Activated T-cell treated with anti-CD3 and anti-CD28 coated beads for 48 hours (primary cell): Measurements from ENCODE around the gene EEFSEC.

Source experiments
- DNase-seq: peaks from one replicate; pipeline ENCODE4 v3.0.0-alpha.2; 2020; ENCODE audit warnings: low read depth

The EEFSEC gene

DNA sequence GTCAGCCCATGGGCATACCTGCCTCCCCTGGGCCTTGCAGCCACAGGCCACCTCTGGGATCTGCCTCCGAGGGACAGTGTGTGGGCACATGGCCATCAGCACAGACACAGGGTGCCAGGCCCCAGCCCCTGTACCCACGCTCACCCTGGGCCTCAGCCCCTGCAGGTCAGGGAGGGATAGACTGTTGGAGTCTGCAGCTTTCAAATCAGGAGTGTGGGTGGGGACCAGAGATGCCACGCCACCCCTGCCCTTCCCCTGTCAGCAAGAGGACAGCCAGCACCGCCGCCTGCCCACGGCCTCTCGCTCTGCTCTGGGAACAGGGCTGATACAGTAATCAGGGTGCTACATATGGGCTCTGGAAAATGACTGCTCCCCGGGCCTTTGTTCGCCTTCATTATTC is 240.8 kb downstream of the EEFSEC start:
- DNase-seq = no peak

DNA sequence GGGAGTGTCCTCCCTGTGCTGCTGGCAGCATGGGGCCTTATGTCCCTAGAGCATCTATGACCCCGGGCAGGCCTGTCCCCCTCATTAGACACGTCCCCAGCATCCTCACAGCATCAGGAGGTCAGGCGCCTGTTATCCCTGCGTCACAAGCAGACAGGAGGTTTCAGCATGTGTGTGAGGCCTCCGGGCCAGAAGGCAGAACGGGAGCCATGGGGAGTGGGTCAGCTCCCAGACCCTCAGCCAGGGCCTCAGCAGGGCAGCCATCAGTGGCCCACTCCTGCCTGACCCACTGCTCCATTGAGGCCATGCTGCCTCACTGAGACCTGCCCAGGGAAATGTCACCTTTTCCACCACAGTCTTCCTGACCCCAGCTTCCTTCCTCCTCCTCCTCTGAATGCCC is 241.8 kb downstream of the EEFSEC start:
- no peak for DNase-seq

DNA sequence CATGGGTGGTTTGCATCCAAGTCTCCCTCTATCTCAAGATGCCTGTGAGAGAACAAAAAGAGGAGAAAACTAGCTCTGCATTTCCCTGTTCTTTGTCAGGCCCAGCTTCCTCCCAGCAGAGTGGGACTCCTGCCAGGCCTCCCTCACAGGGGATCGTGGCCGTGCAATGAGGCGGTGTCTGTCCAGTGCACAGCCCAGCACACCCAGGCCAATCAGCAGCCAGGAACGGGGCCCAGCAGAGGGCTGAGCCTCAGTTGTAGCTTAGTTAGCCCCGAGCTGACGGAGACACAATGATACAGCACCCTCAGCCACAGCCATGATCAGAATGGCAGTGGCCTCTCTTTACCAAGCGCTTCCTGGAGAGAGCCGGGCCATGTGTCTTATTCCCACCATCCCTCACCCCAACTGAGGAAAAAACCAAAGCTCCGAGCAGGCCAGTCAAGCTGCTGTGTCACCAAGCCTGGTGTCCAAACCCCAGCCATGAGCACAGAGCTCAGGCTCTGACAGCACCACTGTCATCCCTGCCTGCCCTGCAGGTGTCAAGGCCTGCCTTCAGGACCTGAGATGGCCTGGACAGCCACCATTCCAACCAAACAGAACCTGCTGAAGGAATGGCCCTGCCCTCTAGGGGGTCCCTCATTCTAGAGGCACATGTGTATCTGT is 242.3 kb downstream of the EEFSEC start:
- DNase-seq = no peak

DNA sequence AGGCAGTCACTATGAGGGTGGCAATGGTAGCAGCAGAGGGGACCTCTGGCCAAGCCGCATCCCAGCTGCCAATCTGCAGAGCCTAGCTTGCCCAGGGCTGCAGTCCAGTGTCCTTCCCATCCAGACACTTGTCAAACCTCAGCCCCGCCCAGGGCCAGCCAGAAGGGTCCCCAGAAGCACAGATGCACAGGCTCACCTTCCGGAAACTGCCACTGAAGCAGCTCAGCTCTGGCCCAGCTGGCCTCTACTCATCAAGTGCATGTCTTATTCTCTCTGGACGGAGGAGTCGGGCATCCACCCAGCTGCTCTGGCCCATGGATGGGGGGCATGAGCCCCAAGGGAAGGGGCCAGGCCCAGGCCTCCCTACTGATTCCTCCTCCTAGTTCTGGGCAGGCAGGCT is 244.2 kb downstream of the EEFSEC start:
- no peak for DNase-seq

DNA sequence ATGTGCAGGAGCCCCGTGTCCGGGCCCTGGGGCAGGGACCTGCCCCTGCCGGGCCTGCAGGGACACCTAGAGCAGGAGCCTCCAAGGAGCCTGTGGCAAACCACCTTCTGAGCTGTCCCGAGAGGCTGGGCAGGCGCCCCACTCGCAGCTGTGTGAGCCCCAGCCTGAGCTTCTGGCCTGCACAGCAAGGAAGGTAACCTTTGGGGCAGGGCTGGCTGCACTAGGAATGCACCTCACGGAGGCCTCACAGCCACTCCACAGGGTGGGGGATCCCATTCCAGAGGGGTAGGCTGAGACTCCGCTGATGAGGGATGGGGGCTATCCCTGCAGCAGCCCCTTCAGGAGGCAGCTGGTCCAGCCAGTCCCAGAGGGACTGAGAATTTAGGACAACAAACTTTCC is 245.3 kb downstream of the EEFSEC start:
- no peak for DNase-seq

DNA sequence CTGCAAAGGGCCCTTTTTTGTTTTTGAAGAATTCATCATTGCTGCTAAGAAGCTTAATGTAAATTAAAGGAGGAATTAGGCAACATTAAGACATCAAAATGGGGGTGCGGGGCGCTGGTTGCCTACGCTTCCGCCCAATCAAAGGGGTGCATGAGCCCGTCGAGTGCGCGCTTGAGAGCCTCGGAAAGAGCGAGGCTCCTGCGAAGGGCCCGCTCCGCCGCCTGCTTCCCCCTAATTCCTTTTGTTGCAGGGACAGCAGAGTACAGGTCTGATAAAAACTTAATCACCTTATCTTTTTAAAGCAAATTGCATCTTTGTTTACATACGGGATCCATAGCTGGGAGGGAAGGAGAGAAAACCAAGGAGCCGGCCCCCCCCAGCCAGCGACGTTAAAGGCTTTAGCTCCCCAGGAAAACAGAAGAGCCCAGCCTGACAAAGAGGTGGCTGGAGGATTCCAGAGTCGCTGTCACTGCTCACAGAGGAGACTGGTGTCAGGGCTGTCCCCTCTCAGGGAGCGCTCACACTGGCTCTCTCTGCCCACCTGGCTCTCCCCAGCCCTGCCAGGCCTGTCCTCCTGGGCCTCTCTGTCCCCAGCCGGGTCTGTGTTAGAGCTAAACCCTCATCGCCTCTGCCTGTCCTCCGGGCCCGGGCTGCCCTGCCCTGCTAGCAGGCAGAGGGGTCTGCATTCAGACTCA is 246.1 kb downstream of the EEFSEC start:
- DNase-seq = no peak

DNA sequence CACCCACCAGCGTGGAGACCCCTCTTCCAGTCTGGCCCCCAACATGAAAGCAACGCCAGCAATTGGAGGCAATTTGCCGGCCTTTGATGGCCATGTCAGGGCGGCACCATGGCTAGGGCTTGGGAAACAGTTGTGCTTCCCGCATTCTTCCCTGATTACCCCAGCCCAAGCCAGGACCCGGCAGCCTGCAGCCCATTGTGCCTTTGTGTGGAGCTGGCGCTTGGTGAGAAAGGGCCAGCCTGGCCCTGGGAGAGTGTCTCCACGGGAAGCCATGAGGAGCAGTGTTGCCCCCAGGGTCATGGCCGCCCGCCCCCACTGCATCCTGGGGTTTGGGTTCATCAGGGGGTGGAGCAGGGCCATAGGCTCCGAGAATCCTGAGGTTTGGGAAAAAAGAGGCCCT is 247.4 kb downstream of the EEFSEC start:
- no peak for DNase-seq

DNA sequence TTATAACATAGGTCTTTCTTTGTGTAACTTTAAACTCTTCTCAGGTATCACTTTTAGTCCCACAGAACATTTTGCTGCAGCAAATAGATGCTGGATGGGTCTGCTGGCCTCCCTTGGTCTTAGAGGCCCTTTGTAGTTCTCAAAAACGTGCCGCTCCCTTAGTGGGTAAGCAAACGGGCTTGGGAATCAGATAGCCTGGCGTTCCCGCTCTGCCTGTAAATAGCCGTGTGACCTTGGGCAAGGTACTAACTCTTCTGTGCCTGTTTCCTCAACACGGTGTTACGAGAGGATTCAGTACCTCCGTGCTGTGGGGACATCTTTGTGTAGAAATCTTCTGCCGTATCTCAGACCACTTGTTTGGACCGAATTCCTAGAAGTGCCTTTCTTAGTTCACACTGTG is 249.0 kb downstream of the EEFSEC start:
- no peak for DNase-seq

DNA sequence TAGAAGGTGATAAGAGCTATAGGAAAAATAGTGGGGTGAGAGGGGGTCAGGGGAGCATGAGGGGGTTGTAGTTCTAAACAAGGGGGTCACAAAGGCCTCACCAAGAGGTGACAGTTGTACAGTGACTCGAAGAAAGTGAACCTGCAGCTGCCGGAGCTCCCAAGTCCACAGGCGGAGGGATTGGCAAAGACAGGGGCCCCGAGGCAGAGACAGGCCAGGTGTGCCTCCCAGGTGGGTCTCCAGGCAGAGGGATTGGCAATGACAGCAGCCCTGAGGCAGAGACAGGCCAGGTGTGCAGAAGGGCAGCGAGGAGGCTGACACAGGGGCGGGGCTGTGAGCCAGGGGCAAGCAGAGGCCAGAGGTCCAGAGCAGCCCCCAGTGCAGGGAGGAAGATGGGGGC is 249.7 kb downstream of the EEFSEC start:
- no peak for DNase-seq

DNA sequence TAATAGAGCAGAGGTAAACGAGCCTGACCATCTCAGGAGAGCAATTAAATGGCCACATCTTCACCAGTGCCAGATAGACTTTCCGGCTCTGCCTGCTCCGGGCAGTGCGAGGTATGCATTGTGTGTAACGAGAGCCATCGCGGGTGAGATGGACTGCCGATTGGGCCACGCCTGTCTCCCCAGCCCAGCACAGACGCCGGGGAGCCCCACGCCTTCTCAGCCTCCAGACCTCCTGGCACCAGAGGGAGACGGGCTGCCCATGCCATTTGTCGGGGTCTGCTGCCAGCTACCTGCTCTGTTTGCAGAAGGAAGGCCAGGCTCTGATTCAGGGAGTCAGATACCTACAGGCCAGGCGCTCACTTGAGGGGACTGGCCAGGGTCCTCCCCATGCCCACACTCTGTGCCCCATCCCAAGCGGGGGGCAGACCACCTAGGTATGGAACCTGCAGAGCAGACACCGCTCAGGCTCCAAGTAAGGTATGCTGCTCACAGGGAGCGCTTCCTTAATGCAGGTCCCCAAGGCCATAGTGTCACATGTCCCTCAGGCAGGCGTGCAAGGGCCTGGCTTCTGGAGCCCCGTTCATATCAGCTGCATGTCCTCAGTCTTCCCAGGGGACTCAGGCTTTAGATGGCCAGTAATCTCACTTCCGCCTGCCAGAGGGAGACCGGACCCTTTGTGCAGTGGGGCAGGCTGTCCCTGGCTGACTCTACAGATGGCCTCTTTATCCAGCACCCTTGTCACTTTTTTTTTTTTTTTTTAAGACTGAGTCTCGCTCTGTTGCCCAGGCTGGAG is 251.2 kb downstream of the EEFSEC start:
- no peak for DNase-seq

DNA sequence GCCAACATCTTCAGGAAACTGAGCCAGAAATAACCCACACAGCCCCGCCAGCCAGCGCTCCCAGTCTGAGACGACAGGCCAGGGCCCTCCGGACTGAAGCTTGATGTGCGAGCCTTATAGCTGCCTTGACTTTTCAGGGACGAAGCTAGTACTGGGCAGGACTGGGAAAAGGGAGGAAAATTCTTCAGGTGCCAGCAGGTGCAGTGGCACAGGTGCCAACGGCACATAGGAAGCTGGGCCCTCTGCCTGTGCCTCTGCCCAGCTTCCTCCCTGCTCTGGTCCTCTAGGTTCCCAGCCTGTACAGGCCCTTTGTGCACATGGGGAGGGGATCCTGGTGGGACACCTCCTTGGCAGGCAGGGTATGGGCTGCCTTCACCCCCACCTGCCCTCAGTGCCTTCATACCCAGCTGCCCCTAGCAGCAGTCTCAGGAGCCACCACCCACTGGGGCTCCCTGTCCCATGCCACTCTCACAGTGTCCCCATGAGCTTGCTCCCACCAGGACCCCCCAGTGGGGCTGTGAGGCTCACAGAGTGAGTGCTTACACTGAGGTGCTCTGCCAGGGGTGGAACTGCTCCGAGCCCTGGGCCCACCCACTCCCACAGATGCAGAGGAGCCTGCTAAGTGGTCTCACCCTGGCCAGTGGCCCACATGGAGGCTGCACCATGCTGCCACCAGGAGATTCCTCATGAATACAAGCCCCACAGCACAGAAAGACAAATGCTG is 252.4 kb downstream of the EEFSEC start:
- DNase-seq = no peak

DNA sequence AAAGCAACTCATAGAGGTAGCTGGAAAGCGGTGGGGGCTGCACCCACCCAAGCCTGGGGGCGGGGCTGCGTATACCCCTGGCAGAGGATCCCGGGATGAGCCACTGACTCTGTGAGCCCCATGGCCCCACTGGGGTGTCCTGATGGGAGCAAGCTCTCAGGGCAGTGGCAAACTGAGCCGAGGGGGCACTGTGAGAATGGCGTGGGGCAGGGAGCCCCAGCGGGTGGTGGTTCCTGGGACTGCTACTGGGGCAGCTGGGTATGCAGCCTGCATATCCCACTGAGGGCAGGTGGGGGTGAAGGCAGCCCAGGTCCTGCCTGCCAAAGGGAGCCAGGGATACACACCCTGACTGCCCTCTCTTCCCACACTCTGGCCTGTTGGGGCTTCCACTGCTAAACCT is 254.0 kb downstream of the EEFSEC start:
- DNase-seq = no peak

DNA sequence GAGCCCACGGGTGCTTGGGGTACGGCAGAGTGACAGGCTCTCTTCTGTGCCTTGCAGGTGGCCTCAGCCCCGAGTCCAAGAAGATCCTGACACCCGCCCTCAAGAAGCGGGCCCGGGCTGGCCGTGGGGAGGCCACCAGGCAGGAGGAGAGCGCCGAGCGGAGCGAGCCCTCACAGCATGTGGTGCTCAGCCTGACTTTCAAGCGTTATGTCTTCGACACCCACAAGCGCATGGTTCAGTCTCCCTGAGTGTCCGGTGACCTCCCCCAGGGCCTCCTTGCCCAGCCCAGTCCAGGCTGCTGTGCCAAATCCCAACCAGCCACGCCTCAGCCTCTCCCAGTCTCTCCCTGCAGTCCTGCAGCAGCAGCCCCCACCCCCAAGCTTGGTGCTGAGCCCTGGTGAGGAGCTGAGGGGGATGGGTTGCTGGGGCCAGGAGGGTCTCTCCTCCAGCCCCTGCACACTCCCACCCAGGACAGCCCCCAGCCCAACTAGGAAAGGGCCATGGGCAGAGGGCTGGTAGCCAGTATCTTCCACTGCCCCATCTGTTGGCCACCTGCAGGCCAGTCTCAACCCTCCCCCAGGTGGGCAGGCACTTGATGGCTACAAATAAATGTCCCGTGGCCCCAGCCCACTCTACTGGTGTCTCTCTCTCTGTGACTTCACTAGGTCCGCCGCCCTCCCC is 254.9 kb downstream of the EEFSEC start:
- DNase-seq = no peak

DNA sequence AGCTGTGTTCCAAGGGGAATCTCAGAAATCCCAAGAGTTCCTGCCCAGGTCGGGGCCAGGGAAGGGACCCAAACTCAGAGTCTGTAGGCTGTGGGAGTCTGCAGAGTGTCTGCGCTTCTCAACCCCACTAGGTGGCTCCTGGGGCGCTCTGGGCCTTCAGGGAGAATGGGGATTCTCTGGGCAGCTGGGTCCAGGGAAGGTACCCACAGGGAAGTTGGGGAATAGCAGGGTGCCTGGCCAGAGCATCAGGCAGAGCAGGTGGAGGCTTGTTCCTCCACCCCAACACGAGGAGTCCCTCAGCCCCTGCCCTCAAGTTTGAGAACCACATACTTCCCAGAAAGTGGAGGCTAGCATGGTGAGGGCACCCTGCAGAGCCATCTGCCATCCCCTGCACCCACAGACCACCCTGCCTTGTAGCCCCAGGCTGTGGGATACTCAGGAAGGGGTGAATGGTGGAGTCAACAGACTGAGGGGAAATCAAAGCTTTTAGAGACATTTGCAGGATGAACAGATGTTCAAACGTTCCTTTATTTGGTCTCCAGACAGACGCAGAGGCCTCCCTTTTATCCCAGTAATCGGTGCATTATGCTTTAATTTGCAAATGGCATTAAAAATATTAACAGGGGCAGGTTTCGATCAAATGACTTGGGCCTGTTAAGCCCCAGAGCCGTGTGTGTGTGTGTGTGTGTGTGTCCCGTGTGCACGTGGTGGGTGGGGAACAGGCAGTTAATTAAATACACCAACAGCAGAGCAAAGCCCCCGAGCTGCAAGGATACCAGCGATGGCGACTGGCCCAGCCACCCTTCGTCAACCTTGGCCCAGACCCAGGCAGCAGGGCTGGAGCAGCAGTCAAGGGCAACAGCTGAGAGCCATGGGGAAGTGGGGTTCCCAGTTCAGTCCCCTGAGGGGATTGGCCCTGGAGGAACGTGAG is 255.7 kb downstream of the EEFSEC start:
- DNase-seq = no peak

DNA sequence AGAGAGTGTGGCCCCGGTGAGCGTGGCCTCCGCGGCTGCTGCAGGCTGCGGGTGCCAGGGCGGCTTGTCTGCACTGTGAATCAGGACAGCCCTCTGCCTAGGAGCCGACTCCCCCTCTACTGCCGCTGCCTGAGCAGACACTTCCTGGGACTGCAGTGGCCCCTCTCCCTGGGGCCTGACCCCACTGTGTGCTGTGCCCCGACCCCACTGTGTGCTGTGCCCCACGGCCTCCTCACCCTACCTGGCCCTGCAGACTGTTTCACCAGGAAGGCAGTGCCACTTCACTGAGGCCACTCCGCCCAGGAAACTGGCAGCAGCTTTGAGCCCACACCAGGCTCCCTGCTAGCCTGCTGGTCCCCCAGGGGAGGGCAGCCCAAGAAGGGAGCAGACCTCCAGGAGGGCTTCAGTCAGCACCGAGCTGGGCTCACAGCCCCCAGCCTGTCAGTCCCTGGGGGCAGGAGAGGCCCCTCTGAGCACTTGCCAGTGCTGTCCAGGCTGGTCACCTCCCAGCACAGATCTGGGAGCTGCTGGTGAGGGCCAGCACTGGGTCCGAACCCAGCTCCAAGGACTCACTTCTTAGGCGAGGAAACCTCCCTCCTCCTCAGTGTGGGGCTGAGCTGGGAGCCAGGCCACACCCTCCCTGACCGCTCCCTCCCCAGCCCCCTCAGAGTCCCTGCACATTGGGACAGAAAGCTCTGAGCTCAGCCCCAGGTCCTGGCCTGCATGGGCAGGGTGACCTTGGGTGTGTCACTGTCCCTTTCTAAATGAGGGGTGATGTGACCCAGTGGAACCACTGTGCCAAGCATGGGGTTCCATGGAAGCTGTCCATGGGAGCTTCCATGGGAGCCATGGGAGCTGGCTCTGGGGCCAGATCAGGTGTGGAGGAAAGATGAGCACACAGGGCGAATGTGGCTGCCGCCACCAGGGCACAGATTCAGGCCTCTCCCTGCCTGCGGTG is 256.6 kb downstream of the EEFSEC start:
- no peak for DNase-seq

DNA sequence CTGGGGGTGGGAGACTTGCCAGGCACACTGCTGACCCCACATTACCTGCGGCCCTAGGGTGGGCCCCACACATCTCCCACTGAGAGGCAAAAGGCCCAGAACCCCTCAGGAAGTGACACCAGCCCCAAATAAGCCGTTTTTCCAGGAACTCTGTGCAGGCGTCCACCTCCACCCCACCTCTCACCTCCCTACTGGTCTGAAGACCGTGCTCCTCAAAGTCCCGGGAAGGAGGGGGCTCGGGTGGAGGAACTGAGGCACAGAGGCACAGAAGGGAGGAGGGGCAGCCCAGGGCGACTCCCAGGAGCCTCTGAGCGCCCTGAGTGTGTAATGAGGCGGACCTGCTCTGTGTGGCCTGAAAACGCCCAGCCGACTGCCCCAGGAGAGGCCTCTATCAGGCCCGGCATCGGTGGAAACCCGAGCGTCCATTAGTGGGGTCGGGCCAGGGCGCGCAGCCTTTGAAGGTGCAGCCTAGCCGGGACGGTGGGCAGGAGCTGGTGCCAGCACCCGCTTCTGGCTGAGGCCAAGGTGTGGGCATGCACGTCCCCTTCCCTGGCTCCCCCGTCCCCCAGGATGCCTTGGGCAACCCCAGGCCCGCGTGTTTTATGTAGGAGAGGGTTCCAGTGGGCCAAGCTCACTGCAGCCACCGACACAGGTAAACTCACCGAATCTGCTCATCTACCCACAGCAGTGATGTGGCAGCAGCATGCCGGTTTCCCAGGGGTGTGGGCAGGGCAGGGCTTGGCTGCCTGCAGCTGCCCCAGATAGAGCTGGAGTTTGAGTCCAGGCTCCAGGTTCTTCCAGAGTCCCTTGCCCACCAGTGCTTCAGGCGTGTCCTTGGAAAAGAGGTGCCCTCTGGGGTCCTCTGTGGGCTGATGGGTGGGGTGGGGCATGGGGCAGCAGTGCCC is 257.6 kb downstream of the EEFSEC start:
- DNase-seq = no peak

DNA sequence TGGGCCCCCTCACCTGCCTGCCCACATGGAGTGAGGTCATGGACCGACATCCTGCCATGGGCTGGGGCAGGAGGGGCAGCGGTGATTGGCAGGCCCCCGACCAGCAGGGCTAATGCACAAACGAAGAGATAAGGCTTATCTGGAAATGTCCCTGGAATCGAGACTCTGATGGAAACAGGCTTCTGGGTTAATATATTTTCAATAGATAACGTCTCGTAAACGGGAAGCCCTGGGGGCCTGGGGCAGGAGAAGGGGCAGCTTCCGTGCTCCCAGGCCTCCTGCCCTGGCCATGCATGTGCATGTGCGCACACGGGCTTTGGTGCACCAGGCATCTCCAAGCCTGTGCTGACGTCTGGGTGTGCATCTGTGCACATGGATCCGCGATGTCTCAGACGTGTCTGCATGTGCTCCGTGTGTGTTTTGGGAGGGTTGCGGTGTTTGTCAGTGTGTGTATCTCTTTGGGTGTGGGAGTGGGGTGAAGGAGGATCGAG is 258.3 kb downstream of the EEFSEC start:
- no peak for DNase-seq
